ENCODE results near the gene GRID1. TPM values are rescaled to one million over a fixed set of nuclear protein-coding genes. Genes with fewer than 3 reads are reported as not detected.

GRID1 gene
- total and polyA plus RNA-seq, 9 of the 15 experiments (the other 6 are each of a cell fraction or from before 2014, with no cell fraction given) = 0.01 to 7.2 (median 1.2) TPM

DNA sequence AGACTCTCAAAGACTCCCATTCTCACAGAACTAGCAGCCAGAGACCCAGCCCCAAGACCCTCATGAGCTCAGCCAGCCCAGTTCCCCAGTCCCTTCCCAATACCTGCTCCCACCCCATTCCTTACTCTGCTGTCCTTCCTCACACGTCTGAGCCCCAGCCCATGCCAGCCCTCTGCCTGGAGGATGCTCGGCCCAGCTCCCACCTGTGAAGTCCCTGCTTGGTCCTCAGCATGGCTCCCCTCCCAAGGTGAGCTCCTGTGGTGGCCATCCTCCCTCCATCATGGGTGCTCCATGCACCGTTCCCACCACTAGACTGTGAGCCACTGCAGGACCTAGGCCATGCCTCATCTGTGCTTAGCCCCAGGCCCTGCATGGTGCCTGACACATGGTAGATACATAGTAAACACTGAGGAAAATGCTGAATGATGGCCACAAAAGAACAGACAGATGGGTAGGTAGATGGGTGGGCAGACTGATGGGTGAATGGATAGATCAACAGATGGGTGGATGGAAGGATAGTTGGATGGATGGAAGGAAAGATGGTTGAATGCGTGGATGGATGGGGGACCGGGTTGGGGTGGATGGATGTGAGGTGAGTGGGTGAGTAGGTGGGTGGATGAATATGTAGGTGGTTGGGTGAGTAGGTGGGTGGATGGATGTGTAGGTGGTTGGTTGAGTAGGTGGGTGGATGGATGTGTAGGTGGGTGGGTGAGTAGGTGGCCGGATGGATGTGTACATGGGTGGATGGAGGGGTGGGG lies 138.9 kb downstream of the GRID1 start:
- no TSS peak for BruUV-seq (replicated peaks)
- no peak overlapping the region for H2AFZ ChIP-seq (ENCODE audit: low read depth, low read length)
- no peak overlapping the region for H3K27ac ChIP-seq (ENCODE audit: extremely low read depth, low read depth, low read length)
- ChIA-PET POLR2A (no interaction called here), CTCF (ENCODE audit: low intra/inter-chr PET ratio) (no interaction called here)
- FAIRE-seq (no peak), ATAC-seq (no peak), DNase-seq (ENCODE audit: extremely low read depth in 1 of 4, low spot score in 3 of 4) (no peak)
- no peaks in the 10 kb centered on the region for H3K36me3 ChIP-seq (ENCODE audit: control insufficient read depth, insufficient read depth, low read length)
- H3K4me3 ChIP-seq = no peak overlapping the region
- no peaks in the 10 kb centered on the region for H4K20me1 ChIP-seq (replicated peaks; ENCODE audit: control insufficient read depth, insufficient read depth, low read length)
- no peak overlapping the region for H3K4me2 ChIP-seq (ENCODE audit: insufficient read depth, low read length)
- no peaks in the 10 kb centered on the region for H3K79me2 ChIP-seq (ENCODE audit: control insufficient read depth, insufficient read depth, low read length)
- in situ Hi-C loops (cut with MboI) (no loop called here), intact Hi-C loops (cut with micrococcal nuclease) (no loop called here)
- no peaks in the 10 kb centered on the region for H3K9me1 ChIP-seq (ENCODE audit: control insufficient read depth, insufficient read depth, low read length)
- H3K4me1 ChIP-seq (replicated peaks in 1 of 2; ENCODE audit: control insufficient read depth in 2 of 2, insufficient read depth in 2 of 2, low read length in 2 of 2) = no peaks in the 10 kb centered on the region
- TF ChIP-seq EGR1 (conservative IDR thresholded peaks at IDR 0.05) (peak; percentile 36), ETV5 (CRISPR knock-in tag; IDR thresholded peaks at IDR 0.05; ENCODE audit: low read depth) (no peak), E2F3 (CRISPR knock-in tag; IDR thresholded peaks at IDR 0.05) (no peak), HEY1 (CRISPR knock-in tag; IDR thresholded peaks at IDR 0.05; ENCODE audit: borderline replicate concordance) (no peak)
- WGBS (ENCODE audit: insufficient coverage, low coverage, missing lambda C conversion rate) = 4% methylated on average over 4 of the region's 6 CpGs
- H3K27me3 ChIP-seq (ENCODE audit: control insufficient read depth in 2 of 2, insufficient read depth in 2 of 2, low read length in 2 of 2) = no peaks in the 10 kb centered on the region
- no peak overlapping the region; a peak in 1 of 4 replicates for H3K9ac ChIP-seq (ENCODE audit: insufficient read depth in 1 of 2, low read depth in 2 of 2, low read length in 2 of 2)
- no peaks in the 10 kb centered on the region for H3K9me3 ChIP-seq (replicated peaks; ENCODE audit: control insufficient read depth, insufficient read depth, low read depth, low read length)

DNA sequence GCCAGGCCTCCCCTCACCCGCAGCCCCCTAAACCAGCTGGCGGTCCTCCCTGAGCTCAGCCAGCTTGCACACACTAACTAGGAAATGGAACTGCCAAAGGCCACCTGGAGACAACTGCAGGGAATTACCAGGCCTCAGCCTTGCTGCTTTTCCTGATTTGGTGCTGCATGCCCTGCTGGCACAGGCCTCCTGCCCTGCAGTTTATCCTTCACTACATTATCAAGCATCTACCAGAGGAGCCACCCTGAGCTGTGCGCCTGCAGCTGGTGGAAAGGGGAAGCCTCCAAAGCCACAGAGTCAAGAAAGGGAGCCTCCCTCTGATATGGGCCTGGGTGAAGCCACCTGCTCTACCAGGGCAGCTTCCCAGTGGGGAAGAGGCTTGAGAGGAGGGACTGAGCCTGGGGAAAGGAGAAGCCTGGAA lies 139.8 kb downstream of the GRID1 start:
- Histone ChIP-seq H3K4me2 (ENCODE audit: insufficient read depth, low read length) (no peak overlapping the region), H3K4me3 (no peak overlapping the region), H3K79me2 (ENCODE audit: control insufficient read depth, insufficient read depth, low read length) (no peaks in the 10 kb centered on the region), H2AFZ (ENCODE audit: low read depth, low read length) (no peak overlapping the region), H3K4me1 (replicated peaks in 1 of 2; ENCODE audit: control insufficient read depth in 2 of 2, insufficient read depth in 2 of 2, low read length in 2 of 2) (no peaks in the 10 kb centered on the region), H3K36me3 (ENCODE audit: control insufficient read depth, insufficient read depth, low read length) (no peaks in the 10 kb centered on the region), H3K9me3 (replicated peaks; ENCODE audit: control insufficient read depth, insufficient read depth, low read depth, low read length) (no peaks in the 10 kb centered on the region), H3K9me1 (ENCODE audit: control insufficient read depth, insufficient read depth, low read length) (no peaks in the 10 kb centered on the region), H3K27me3 (ENCODE audit: control insufficient read depth in 2 of 2, insufficient read depth in 2 of 2, low read length in 2 of 2) (no peaks in the 10 kb centered on the region), H4K20me1 (replicated peaks; ENCODE audit: control insufficient read depth, insufficient read depth, low read length) (no peaks in the 10 kb centered on the region), H3K27ac (ENCODE audit: extremely low read depth, low read depth, low read length) (no peak overlapping the region), H3K9ac (ENCODE audit: insufficient read depth in 1 of 2, low read depth in 2 of 2, low read length in 2 of 2) (no peak overlapping the region)
- 4% methylated on average over 3 of the region's 3 CpGs for WGBS (ENCODE audit: insufficient coverage, low coverage, missing lambda C conversion rate)
- DNase-seq (ENCODE audit: extremely low read depth in 1 of 4, low spot score in 3 of 4) = no peak
- ATAC-seq = no peak
- in situ Hi-C loops (cut with MboI) = no loop called here
- POLR2A ChIA-PET = no interaction called here
- CTCF ChIA-PET (ENCODE audit: low intra/inter-chr PET ratio) = no interaction called here
- BruUV-seq (replicated peaks) = no TSS peak
- FAIRE-seq = no peak
- intact Hi-C loops (cut with micrococcal nuclease) = no loop called here
- no peak for TF ChIP-seq ZNF184 (CRISPR knock-in tag; IDR thresholded peaks at IDR 0.05)
- no peak for TF ChIP-seq ZNF232 (CRISPR knock-in tag; IDR thresholded peaks at IDR 0.05)
- TF ChIP-seq EHMT2 (IDR thresholded peaks at IDR 0.05) = no peak
- no peak for TF ChIP-seq ZNF717 (CRISPR knock-in tag; IDR thresholded peaks at IDR 0.05)
- TF ChIP-seq ARNT (IDR thresholded peaks at IDR 0.05) = no peak
- TF ChIP-seq, protein P1, sequence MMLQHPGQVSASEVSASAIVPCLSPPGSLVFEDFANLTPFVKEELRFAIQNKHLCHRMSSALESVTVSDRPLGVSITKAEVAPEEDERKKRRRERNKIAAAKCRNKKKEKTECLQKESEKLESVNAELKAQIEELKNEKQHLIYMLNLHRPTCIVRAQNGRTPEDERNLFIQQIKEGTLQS (IDR thresholded peaks at IDR 0.05) = no peak
- TF ChIP-seq, protein P1 (CRISPR knock-in tag; conservative IDR thresholded peaks at IDR 0.05) = no peak
- TF ChIP-seq MTA3 (IDR thresholded peaks at IDR 0.05; ENCODE audit: borderline replicate concordance) = no peak
- TF ChIP-seq, protein P2, sequence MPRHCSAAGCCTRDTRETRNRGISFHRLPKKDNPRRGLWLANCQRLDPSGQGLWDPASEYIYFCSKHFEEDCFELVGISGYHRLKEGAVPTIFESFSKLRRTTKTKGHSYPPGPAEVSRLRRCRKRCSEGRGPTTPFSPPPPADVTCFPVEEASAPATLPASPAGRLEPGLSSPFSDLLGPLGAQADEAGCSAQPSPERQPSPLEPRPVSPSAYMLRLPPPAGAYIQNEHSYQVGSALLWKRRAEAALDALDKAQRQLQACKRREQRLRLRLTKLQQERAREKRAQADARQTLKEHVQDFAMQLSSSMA (CRISPR knock-in tag; IDR thresholded peaks at IDR 0.05) = no peak
- TF ChIP-seq RBM17 (IDR thresholded peaks at IDR 0.05; ENCODE audit: borderline replicate concordance, low read depth, low read length) = no peak
- TF ChIP-seq, protein P3, sequence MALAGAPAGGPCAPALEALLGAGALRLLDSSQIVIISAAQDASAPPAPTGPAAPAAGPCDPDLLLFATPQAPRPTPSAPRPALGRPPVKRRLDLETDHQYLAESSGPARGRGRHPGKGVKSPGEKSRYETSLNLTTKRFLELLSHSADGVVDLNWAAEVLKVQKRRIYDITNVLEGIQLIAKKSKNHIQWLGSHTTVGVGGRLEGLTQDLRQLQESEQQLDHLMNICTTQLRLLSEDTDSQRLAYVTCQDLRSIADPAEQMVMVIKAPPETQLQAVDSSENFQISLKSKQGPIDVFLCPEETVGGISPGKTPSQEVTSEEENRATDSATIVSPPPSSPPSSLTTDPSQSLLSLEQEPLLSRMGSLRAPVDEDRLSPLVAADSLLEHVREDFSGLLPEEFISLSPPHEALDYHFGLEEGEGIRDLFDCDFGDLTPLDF (CRISPR knock-in tag; IDR thresholded peaks at IDR 0.05) = no peak
